Common myeloid progenitor, CD34-positive (primary cell): ENCODE results near the gene PHGDH.

Source experiments
- CTCF ChIA-PET: fragments of 350-600 bp; sonication (Branson Sonifier 250); formaldehyde crosslinking; loops from one replicate; lab custom pipeline; 2021; ENCODE audit warnings: antibody characterized with exemption; lab: Charles Lee
- POLR2A ChIA-PET: fragments of 350-600 bp; sonication (Branson Sonifier 250); formaldehyde crosslinking; loops from one replicate; lab custom pipeline; 2021; ENCODE audit warnings: antibody characterized with exemption; lab: Charles Lee
- DNase-seq, 3 donors: peaks; one replicate each; pipeline versions ENCODE4 v3.0.0 to v3.0.0-alpha.2; 2013
- H3K27ac ChIP-seq, 2 experiments: 1 replicate in 1 of 2; 2 replicates in 1 of 2; pipeline ENCODE4 v1.7.0; 2013; ENCODE audit warnings: inconsistent platforms in 2 of 2, low read length in 2 of 2, mild to moderate bottlenecking in 2 of 2, low read depth in 1 of 2, moderate library complexity in 1 of 2; ENCODE audit not compliant: severe bottlenecking in 2 of 2, insufficient read depth in 1 of 2, poor library complexity in 1 of 2
- H3K27me3 ChIP-seq, 5 experiments: replicated peaks in 2 of 5; 1 replicate in 3 of 5; 2 replicates in 2 of 5; pipeline versions ENCODE4 v1.6.1 to v1.7.0; 2013; ENCODE audit warnings: low read length in 4 of 5, mild to moderate bottlenecking in 2 of 5, moderate library complexity in 2 of 5, inconsistent platforms in 1 of 5; ENCODE audit not compliant: insufficient read depth in 5 of 5, control insufficient read depth in 4 of 5
- H3K36me3 ChIP-seq, 4 experiments: 1 replicate in 2 of 4; 2 replicates in 2 of 4; pipeline versions ENCODE4 v1.6.1 to v1.7.0; 2013; ENCODE audit warnings: low read length in 3 of 4, control low read depth in 1 of 4, mild to moderate bottlenecking in 1 of 4; ENCODE audit not compliant: control insufficient read depth in 4 of 4, insufficient read depth in 4 of 4
- H3K4me1 ChIP-seq, 4 experiments: 1 replicate in 3 of 4; 2 replicates in 1 of 4; pipeline versions ENCODE4 v1.6.1 to v1.7.1; 2013; ENCODE audit warnings: low read length in 3 of 4, mild to moderate bottlenecking in 3 of 4, control low read depth in 1 of 4, inconsistent platforms in 1 of 4, moderate library complexity in 1 of 4; ENCODE audit not compliant: control insufficient read depth in 4 of 4, insufficient read depth in 4 of 4; ENCODE audit errors: control extremely low read depth in 1 of 4
- H3K4me3 ChIP-seq, 7 experiments: 1 replicate in 4 of 7; 2 replicates in 3 of 7; pipeline versions ENCODE4 v1.5.1 to v1.7.0; 2013; ENCODE audit warnings: mild to moderate bottlenecking in 7 of 7, low read length in 6 of 7, moderate library complexity in 6 of 7, inconsistent platforms in 2 of 7, low read depth in 2 of 7, control low read depth in 1 of 7; ENCODE audit not compliant: insufficient read depth in 4 of 7, control insufficient read depth in 1 of 7; ENCODE audit errors: extremely low read depth in 1 of 7
- H3K9me3 ChIP-seq, 5 experiments: 1 replicate in 4 of 5; 2 replicates in 1 of 5; pipeline versions ENCODE4 v1.6.1 to v1.7.1; 2013; ENCODE audit warnings: low read length in 4 of 5, mild to moderate bottlenecking in 2 of 5, inconsistent platforms in 1 of 5, low read depth in 1 of 5, moderate library complexity in 1 of 5; ENCODE audit not compliant: control insufficient read depth in 4 of 5, insufficient read depth in 2 of 5; ENCODE audit errors: control extremely low read depth in 1 of 5
- WGBS: methylation state at CpG from one replicate; pipeline ENCODE4 v1.1.5; 2013; ENCODE audit not compliant: insufficient coverage; 5-methylcytosine and 5-hydroxymethylcytosine counted together

The PHGDH gene

DNA sequence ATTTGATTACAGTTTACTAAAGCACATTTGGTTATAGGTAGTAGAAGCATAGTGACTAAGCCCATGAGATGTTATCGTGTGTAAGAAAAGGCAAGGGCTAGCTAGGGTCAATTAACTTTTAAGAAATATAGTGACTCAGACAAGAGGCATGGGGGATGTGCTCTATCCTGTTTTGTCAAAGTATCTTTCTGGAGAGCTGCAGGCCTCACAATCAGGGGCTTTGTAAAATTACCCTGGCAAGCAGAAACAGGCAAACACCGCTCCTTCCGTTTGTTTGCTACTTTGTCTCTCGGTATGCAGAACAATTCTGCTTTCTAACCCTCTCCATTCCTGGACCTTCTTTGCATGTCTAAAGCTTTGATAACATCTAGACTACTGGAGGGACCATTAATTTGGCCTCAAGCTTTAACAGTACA is 37.6 kb upstream of the PHGDH start:
- 82% methylated on average over 4 of the region's 4 CpGs for WGBS
- H3K9me3 ChIP-seq = no peaks in the 10 kb centered on the region
- H3K4me1 ChIP-seq = peaks cover 0 to 15% (median 4%) of the 10 kb centered on the region in 4 experiments
- no peak overlapping the region for H3K27ac ChIP-seq
- no peak for DNase-seq
- no peaks in the 10 kb centered on the region for H3K27me3 ChIP-seq
- no peak overlapping the region for H3K4me3 ChIP-seq
- no peaks in the 10 kb centered on the region for H3K36me3 ChIP-seq
- POLR2A ChIA-PET = interaction anchor here (0.6 kb wide), 1 partner anchor 58 kb away, joined by 3 read pairs; no protein-coding TSS in a partner anchor
- CTCF ChIA-PET = interaction anchor here (0.6 to 11.9 kb wide), 13 partner anchors 10 to 129 kb away, joined by 3 to 177 read pairs (median 4); no protein-coding TSS in a partner anchor

DNA sequence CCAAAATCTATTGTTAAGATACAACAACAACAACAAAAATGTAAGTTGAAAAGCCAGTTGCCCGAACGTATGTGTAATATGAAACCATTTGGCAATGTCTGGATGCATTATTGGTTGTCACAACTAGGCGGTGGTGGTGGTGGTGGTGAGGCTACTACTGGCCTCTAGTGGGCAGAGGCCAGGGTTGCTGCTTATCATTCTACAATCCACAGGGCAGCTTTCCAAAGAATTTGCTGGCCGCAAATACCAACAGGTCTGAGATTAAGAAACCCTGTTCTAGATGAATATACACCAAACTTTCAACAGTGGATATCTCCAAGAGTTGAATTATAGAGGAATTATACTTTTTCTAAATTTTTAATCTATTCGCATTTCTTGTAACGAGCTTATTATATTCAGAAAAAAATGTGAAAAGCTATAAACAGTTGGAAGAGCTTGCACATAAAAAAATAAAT is 36.9 kb upstream of the PHGDH start:
- CTCF ChIA-PET = interaction anchor here (0.7 to 11.9 kb wide), 23 partner anchors 9 to 152 kb away, joined by 3 to 177 read pairs (median 4); partner anchors contain the start of gene ZNF697
- POLR2A ChIA-PET = no interaction called here
- peak overlapping the region in 1 of 2 experiments; percentile 7 for H3K27ac ChIP-seq
- H3K4me1 ChIP-seq = peaks cover 0 to 15% (median 4%) of the 10 kb centered on the region in 4 experiments
- peak overlapping the region in 5 of 7 experiments; percentile 57 to 86 (median 72) for H3K4me3 ChIP-seq
- H3K9me3 ChIP-seq = no peaks in the 10 kb centered on the region
- peak in 2 of 3 donors; percentile 75 to 84 for DNase-seq
- WGBS = no CpG with 5 or more reads among the region's 6 CpGs
- no peaks in the 10 kb centered on the region for H3K27me3 ChIP-seq
- H3K36me3 ChIP-seq = no peaks in the 10 kb centered on the region

DNA sequence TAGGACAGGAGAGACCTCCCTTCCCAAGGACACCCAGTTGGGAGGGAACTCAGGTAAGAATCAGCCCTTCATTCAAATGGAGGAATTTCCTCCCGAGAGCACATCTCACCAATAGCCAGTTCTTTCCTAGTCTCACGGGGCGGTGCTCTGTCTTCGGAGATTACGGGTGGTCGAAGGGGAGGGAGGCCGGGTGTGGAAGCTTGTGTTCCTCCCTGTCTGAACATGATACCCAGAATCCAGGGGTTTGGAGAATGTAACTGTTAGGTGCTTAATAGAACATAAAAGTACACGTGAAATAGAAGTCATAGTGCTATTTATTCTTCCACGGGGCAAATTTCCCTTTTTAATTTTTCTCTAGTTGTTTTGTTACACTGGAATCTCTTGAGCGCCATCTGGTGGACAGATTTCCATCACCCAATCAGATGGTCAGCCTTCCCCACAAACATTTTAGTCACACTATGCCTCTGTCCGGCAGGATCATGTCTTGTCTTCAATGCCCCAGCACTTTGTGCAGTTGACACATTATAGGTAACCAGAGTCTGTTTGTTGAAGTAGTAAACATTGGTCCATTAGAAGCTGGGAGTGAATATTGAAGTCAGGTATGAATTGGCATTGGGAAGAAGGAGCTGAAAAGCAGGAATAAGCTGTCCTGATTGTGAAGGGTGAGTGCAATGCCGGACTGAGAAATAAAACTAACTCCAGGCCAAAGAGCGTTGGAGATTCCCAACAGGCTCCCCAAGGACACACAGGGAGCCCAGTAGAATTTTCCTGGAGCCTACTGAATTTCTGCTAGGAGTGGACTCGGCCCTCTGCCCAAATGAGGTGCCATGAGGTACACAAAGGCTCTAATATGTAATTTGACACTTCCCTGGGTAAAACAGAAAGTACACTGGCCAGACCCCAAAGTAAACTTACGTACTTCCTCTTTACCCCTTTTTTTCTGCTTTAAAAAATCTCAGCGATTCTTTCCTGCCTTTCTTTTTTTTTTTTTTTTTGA is 36.1 kb upstream of the PHGDH start:
- H3K27me3 ChIP-seq = no peaks in the 10 kb centered on the region
- POLR2A ChIA-PET = no interaction called here
- 32% methylated on average over 7 of the region's 16 CpGs for WGBS
- H3K27ac ChIP-seq = peak overlapping the region in 1 of 2 experiments; percentile 7
- peak; percentile 81 to 91 (median 86) for DNase-seq
- H3K4me1 ChIP-seq = peaks cover 0 to 15% (median 4%) of the 10 kb centered on the region in 4 experiments
- H3K9me3 ChIP-seq = no peaks in the 10 kb centered on the region
- H3K36me3 ChIP-seq = no peaks in the 10 kb centered on the region
- peak overlapping the region; percentile 8 to 86 (median 65) for H3K4me3 ChIP-seq
- CTCF ChIA-PET = interaction anchor here (0.6 to 11.9 kb wide), 33 partner anchors 8 to 286 kb away, joined by 3 to 177 read pairs (median 4); partner anchors contain the start of genes PHGDH and ZNF697

DNA sequence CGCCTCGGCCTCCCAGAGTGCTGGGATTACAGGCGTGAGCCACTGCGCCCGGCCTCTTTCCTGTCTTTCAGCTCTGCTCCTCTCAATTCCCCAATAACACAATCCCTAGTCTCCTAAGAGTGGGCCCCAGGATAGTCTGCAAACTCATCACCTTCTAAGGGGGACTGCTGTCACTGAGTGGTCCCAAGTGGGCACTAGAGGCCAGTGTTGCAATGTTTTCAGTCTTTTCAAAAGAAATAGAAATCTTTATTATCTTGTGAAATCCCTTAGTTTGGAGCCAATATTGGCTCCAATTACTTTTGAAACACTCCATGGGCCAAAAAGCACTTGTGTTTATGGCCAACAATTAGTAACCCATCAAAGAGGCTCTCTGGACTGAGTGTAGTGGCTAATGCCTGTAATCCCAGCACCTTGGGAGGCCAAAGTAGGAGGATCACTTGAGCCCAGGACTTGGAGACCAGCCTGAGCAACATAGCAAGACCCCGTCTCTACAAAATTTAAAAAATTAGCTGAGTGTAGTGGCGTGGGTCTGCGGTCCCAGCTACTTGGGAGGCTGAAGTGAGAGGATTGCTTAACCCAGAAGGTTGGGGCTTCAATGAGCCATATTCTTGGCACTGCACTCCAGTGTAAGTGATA is 35.0 kb upstream of the PHGDH start:
- ChIA-PET POLR2A (no interaction called here), CTCF (interaction anchor here (0.6 to 11.9 kb wide), 19 partner anchors 10 to 287 kb away, joined by 3 to 177 read pairs (median 4); partner anchors contain the start of genes PHGDH and ZNF697)
- no peak overlapping the region for H3K4me3 ChIP-seq
- 92% methylated on average over 3 of the region's 8 CpGs for WGBS
- peaks cover 0 to 15% (median 4%) of the 10 kb centered on the region in 4 experiments for H3K4me1 ChIP-seq
- DNase-seq = peak in 2 of 3 donors; percentile 4 to 19
- no peaks in the 10 kb centered on the region for H3K9me3 ChIP-seq
- no peaks in the 10 kb centered on the region for H3K27me3 ChIP-seq
- H3K36me3 ChIP-seq = no peaks in the 10 kb centered on the region
- no peak overlapping the region for H3K27ac ChIP-seq

DNA sequence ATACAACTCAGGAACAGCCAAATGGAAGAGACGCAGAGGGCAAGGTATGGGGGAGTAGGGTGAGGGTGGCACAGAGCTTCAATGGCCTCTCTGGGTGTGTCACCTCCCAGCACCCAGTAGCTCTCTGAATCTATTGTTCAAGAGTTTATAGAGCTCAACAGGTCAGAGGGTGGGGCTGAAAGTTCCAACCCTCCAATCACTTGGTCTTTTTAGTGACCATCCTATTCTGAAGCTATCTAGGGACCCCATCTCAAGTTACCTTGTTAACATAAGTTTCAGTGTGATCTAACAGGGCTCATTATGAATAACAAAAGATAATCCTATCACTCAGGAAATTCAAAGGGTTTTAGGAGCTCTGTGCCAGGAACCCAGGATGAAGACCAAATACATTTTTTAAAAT is 32.5 kb upstream of the PHGDH start:
- H3K27me3 ChIP-seq = no peaks in the 10 kb centered on the region
- no peak overlapping the region for H3K27ac ChIP-seq
- no peak overlapping the region for H3K4me3 ChIP-seq
- peaks cover 0 to 15% (median 4%) of the 10 kb centered on the region in 4 experiments for H3K4me1 ChIP-seq
- ChIA-PET CTCF (interaction anchor here (0.7 to 11.9 kb wide), 7 partner anchors 9 to 128 kb away, joined by 3 to 177 read pairs (median 5); partner anchors contain the start of gene PHGDH), POLR2A (no interaction called here)
- WGBS = 100% methylated on average over 1 of the region's 1 CpG
- no peaks in the 10 kb centered on the region for H3K9me3 ChIP-seq
- DNase-seq = no peak
- no peaks in the 10 kb centered on the region for H3K36me3 ChIP-seq

DNA sequence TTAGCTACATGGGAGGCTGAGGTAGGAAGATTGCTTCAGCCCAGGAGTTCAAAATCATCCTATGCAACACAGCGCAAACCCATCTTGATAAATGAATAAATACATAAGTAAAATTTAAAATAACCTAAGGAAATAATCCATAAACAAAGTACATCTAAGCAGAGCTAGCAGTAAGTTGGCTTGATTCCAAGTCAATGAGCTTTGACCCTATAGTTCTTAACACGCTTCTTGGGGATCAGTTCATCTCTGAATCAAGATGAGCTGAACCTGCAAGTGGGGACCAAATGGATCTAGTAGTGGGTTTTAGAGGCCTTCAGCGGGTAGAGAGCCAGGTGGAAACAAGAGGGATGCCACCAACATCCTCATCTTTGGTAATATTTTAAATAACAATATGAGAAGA is 31.5 kb upstream of the PHGDH start:
- WGBS = 100% methylated on average over 1 of the region's 3 CpGs
- H3K4me3 ChIP-seq = no peak overlapping the region
- H3K27me3 ChIP-seq = no peaks in the 10 kb centered on the region
- no peak for DNase-seq
- H3K9me3 ChIP-seq = no peaks in the 10 kb centered on the region
- ChIA-PET CTCF (interaction anchor here (0.7 to 11.9 kb wide), 4 partner anchors 18 to 68 kb away, joined by 3 to 177 read pairs (median 5); no protein-coding TSS in a partner anchor), POLR2A (no interaction called here)
- H3K4me1 ChIP-seq = peaks cover 0 to 9% (median 2%) of the 10 kb centered on the region in 4 experiments
- H3K27ac ChIP-seq = no peak overlapping the region
- no peaks in the 10 kb centered on the region for H3K36me3 ChIP-seq
